Trophoblast cell (in vitro differentiated cells and primary cell): Measurements from ENCODE around the gene CLIC4.
"Not testable (repeated sequence)": the region's sequence is repeated elsewhere in the genome, so short reads cannot be mapped to it uniquely, and the experiment has no call there.

ENCODE experiments used
- DNase-seq, 2 donors: peaks; one replicate each; pipeline ENCODE4 v3.0.0-alpha.2; 2016
- H2AFZ ChIP-seq: 2 replicates; pipeline ENCODE4 v1.6.1; 2013; ENCODE audit warnings: low read length, moderate library complexity, mild to moderate bottlenecking; ENCODE audit not compliant: insufficient read depth, poor library complexity
- H2AK5ac ChIP-seq: 2 replicates; pipeline ENCODE4 v1.6.1; 2013; ENCODE audit warnings: mild to moderate bottlenecking, low read length
- H2BK120ac ChIP-seq: 2 replicates; pipeline ENCODE4 v1.6.1; 2013; ENCODE audit warnings: low read length, mild to moderate bottlenecking, moderate library complexity; ENCODE audit not compliant: insufficient read depth, poor library complexity
- H2BK12ac ChIP-seq: 2 replicates; pipeline ENCODE4 v1.6.1; 2013; ENCODE audit warnings: mild to moderate bottlenecking, low read length, moderate library complexity
- H2BK5ac ChIP-seq: 2 replicates; pipeline ENCODE4 v1.6.1; 2013; ENCODE audit warnings: low read length, low read depth, moderate library complexity, mild to moderate bottlenecking; ENCODE audit not compliant: poor library complexity
- H3K14ac ChIP-seq: 2 replicates; pipeline ENCODE4 v1.6.1; 2013; ENCODE audit warnings: mild to moderate bottlenecking, low read length
- H3K18ac ChIP-seq: 2 replicates; pipeline ENCODE4 v1.6.1; 2013; ENCODE audit warnings: mild to moderate bottlenecking, low read length
- H3K23ac ChIP-seq: 2 replicates; pipeline ENCODE4 v1.6.1; 2013; ENCODE audit warnings: low read length
- H3K27ac ChIP-seq: 2 replicates; pipeline ENCODE4 v1.5.1; 2013; ENCODE audit warnings: low read depth, mild to moderate bottlenecking, inconsistent platforms, low read length, moderate library complexity
- H3K27me3 ChIP-seq: 2 replicates; pipeline ENCODE4 v1.6.1; 2013; ENCODE audit warnings: inconsistent platforms, mild to moderate bottlenecking, low read length, moderate library complexity; ENCODE audit not compliant: insufficient read depth
- H3K36me3 ChIP-seq, 2 experiments: 1 replicate in 1 of 2; 2 replicates in 1 of 2; pipeline ENCODE4 v1.6.1; 2013; ENCODE audit warnings: low read length in 2 of 2, mild to moderate bottlenecking in 2 of 2, moderate library complexity in 1 of 2; ENCODE audit not compliant: insufficient read depth in 2 of 2, control insufficient read depth in 1 of 2
- H3K4ac ChIP-seq: 2 replicates; pipeline ENCODE4 v1.6.1; 2013; ENCODE audit warnings: low read depth, mild to moderate bottlenecking, low read length, moderate library complexity
- H3K4me1 ChIP-seq, 2 experiments: 1 replicate in 1 of 2; 2 replicates in 1 of 2; pipeline ENCODE4 v1.6.1; 2013; ENCODE audit warnings: low read length in 2 of 2, mild to moderate bottlenecking in 2 of 2, moderate library complexity in 1 of 2; ENCODE audit not compliant: insufficient read depth in 2 of 2, control insufficient read depth in 1 of 2
- H3K4me2 ChIP-seq: 2 replicates; pipeline ENCODE4 v1.6.1; 2013; ENCODE audit warnings: inconsistent platforms, mild to moderate bottlenecking, low read length, moderate library complexity
- H3K4me3 ChIP-seq: 2 replicates; pipeline ENCODE4 v1.5.1; 2013; ENCODE audit warnings: mild to moderate bottlenecking, low read depth, low read length, inconsistent platforms
- H3K79me1 ChIP-seq: one replicate; pipeline ENCODE4 v1.6.1; 2013; ENCODE audit warnings: low read length
- H3K79me2 ChIP-seq: 2 replicates; pipeline ENCODE4 v1.6.1; 2013; ENCODE audit warnings: low read length, mild to moderate bottlenecking; ENCODE audit not compliant: control insufficient read depth, insufficient read depth, poor library complexity
- H3K9ac ChIP-seq: 2 replicates; pipeline ENCODE4 v1.6.1; 2013; ENCODE audit warnings: mild to moderate bottlenecking, low read length
- H3K9me3 ChIP-seq: 2 replicates; pipeline ENCODE4 v1.6.1; 2013; ENCODE audit warnings: low read depth, mild to moderate bottlenecking, control low read depth, inconsistent platforms, low read length; ENCODE audit not compliant: insufficient read depth
- H4K12ac ChIP-seq: 2 replicates; pipeline ENCODE4 v1.6.1; 2013; ENCODE audit warnings: low read depth, mild to moderate bottlenecking, low read length, moderate library complexity
- H4K8ac ChIP-seq: 2 replicates; pipeline ENCODE4 v1.6.1; 2013; ENCODE audit warnings: low read depth, mild to moderate bottlenecking, low read length, moderate library complexity
- H4K91ac ChIP-seq: one replicate; pipeline ENCODE4 v1.6.1; 2013; ENCODE audit warnings: low read depth, mild to moderate bottlenecking, low read length, moderate library complexity
- WGBS: extraction: QIAGEN DNeasy Blood & Tissue Kit; methylation state at CpG from one replicate; pipeline ENCODE4 v1.1.7; 2013; ENCODE audit warnings: missing lambda C conversion rate; ENCODE audit not compliant: insufficient read length, insufficient coverage; ENCODE audit errors: extremely low coverage; 5-methylcytosine and 5-hydroxymethylcytosine counted together

CLIC4 gene

GRCh38 chr1:24805534-24806301 is 60.5 kb downstream of the CLIC4 start:
- DNase-seq = peak; percentile 79 to 80
- Histone ChIP-seq H3K4me2 (no peak overlapping the region), H2AFZ (no peak overlapping the region)

DNA sequence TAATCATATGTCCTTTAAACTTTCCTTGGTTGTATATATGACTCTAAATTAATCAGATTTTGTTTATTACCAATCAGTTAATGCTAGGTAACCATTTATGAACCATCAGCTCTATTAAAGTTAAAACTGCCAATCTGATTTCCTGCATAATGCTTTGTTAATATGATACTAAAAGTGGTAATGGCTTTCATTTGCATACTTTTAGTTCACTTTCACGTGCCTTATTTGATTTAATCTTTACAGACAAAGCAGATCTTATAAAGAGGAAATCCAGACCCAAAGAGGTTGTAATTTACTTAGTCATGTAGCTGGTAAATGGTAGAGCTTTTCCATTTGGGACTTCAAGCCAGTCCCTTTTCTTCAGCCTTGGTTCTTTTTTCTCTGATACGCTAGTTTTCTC is 61.3 kb downstream of the CLIC4 start:
- Histone ChIP-seq H4K8ac (no peak overlapping the region), H3K79me1 (no peaks in the 10 kb centered on the region), H2BK12ac (no peak overlapping the region), H3K23ac (no peak overlapping the region), H2AFZ (no peak overlapping the region), H3K9ac (no peak overlapping the region), H3K14ac (no peak overlapping the region), H2AK5ac (no peak overlapping the region), H3K4me3 (no peak overlapping the region), H2BK120ac (no peak overlapping the region), H3K18ac (no peak overlapping the region), H2BK5ac (no peak overlapping the region), H3K4me1 (no peaks in the 10 kb centered on the region), H3K27ac (no peak overlapping the region), H3K4ac (no peak overlapping the region), H4K12ac (no peak overlapping the region), H3K4me2 (no peak overlapping the region), H3K36me3 (peaks cover 0 to 2% of the 10 kb centered on the region in 2 experiments), H3K79me2 (no peaks in the 10 kb centered on the region), H4K91ac (no peak overlapping the region), H3K27me3 (no peaks in the 10 kb centered on the region), H3K9me3 (no peaks in the 10 kb centered on the region)
- no peak for DNase-seq
- WGBS = no CpG with 5 or more reads among the region's 2 CpGs

More at GRCh38 chr1:24805534-24806301, 60.5 kb downstream of the CLIC4 start:
- Histone ChIP-seq H3K27me3 (no peaks in the 10 kb centered on the region), H3K4me3 (no peak overlapping the region), H3K14ac (no peak overlapping the region), H3K79me1 (no peaks in the 10 kb centered on the region), H4K8ac (no peak overlapping the region), H3K79me2 (no peaks in the 10 kb centered on the region), H4K91ac (no peak overlapping the region), H3K9me3 (no peaks in the 10 kb centered on the region), H2AK5ac (no peak overlapping the region), H3K23ac (no peak overlapping the region), H4K12ac (no peak overlapping the region), H2BK120ac (no peak overlapping the region), H3K4me1 (no peaks in the 10 kb centered on the region), H3K9ac (no peak overlapping the region), H3K36me3 (peaks cover 0 to 2% of the 10 kb centered on the region in 2 experiments), H2BK12ac (no peak overlapping the region), H3K4ac (no peak overlapping the region), H2BK5ac (no peak overlapping the region), H3K18ac (no peak overlapping the region), H3K27ac (no peak overlapping the region)
- WGBS = no CpG with 5 or more reads among the region's 5 CpGs

DNA sequence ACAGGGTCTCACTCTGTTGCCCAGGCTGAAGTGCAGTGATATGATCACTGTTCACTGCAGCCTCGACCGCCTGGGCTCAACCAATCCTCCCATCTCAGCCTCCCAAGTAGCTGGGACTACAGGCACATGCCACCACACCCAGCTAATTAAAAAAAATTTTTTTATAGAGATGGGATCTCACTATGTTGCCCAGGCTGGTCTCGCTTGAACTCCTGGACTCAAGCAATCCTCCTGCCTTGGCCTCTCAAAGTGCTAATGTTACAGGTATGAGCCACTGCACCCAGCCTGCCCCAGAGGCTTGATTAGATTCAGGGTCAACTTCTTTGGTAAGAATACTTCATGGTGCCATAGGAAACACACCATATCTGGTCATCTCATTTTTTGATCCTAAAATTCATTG is 66.2 kb downstream of the CLIC4 start:
- H3K4me1 ChIP-seq, H3K18ac ChIP-seq, H3K79me1 ChIP-seq, H3K4me3 ChIP-seq, H2BK12ac ChIP-seq, H4K8ac ChIP-seq, H3K14ac ChIP-seq, H3K79me2 ChIP-seq, H3K4me2 ChIP-seq, H4K91ac ChIP-seq, H3K36me3 ChIP-seq, H2BK5ac ChIP-seq, H3K27ac ChIP-seq, H3K9ac ChIP-seq, H3K27me3 ChIP-seq, H4K12ac ChIP-seq, H3K9me3 ChIP-seq, DNase-seq, H3K4ac ChIP-seq, H2AFZ ChIP-seq, H3K23ac ChIP-seq, H2BK120ac ChIP-seq, H2AK5ac ChIP-seq: not testable (repeated sequence)
- WGBS = no CpG with 5 or more reads among the region's 3 CpGs

DNA sequence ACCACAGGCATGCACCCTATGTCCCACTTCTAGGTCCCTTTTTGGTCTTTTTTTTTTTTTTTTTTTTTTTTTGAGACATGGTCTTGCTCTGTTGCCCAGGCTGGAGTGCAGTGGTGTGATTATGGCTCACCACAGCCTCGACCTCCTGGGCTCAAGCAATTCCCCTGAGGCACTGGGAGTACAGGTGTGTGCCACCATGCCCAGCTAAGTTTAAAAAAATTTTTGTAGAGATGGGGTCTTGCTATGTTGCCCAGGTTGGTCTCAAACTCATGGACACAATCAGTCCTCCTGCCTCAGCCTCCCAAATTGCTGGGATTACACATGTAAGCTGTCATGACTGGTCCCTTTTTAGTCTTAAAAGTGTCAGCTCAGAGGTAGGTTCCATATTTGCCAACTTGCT is 75.0 kb downstream of the CLIC4 start:
- not testable (repeated sequence) for H3K36me3 ChIP-seq, H4K91ac ChIP-seq, H4K12ac ChIP-seq, H2AFZ ChIP-seq, H3K27ac ChIP-seq, H2BK120ac ChIP-seq, H3K4ac ChIP-seq, H3K79me1 ChIP-seq, H3K4me3 ChIP-seq, H3K4me2 ChIP-seq, H3K27me3 ChIP-seq, H3K23ac ChIP-seq, H3K79me2 ChIP-seq, H3K18ac ChIP-seq, H2BK5ac ChIP-seq, DNase-seq, H2AK5ac ChIP-seq, H3K9me3 ChIP-seq, H3K14ac ChIP-seq, H3K4me1 ChIP-seq, H2BK12ac ChIP-seq, H3K9ac ChIP-seq
- no CpG with 5 or more reads among the region's 1 CpG for WGBS
- H4K8ac ChIP-seq = peak overlapping the region; percentile 47
